Activated CD8-positive, alpha-beta T cell treated with anti-CD3 and anti-CD28 coated beads for 36 hours (primary cell): ENCODE results near the gene SRBD1. TPM values are rescaled to one million over a fixed set of nuclear protein-coding genes. Genes with fewer than 3 reads are reported as not detected.

Experiments used
- ATAC-seq: fragments of 200-7000 bp; cut with Tn5 transposase; one replicate; pipeline ENCODE4 v1.10.0; 2021; ENCODE audit warnings: mild to moderate bottlenecking, moderate library complexity
- CTCF ChIA-PET: fragments of 350-600 bp; sonication (Branson Sonifier 250); formaldehyde crosslinking; loops from one replicate; lab custom pipeline; 2021; ENCODE audit warnings: antibody characterized with exemption; lab: Charles Lee
- POLR2A ChIA-PET: fragments of 350-600 bp; sonication (Branson Sonifier 250); formaldehyde crosslinking; loops from one replicate; lab custom pipeline; 2021; ENCODE audit warnings: antibody characterized with exemption; lab: Charles Lee
- DNase-seq: peaks from one replicate; pipeline ENCODE4 v3.0.0-alpha.2; 2020
- H3K27ac Mint-ChIP-seq: one replicate; pipeline ENCODE4 v1.8.0; 2021; ENCODE audit warnings: mild to moderate bottlenecking, mixed read lengths
- H3K27me3 Mint-ChIP-seq: one replicate; pipeline ENCODE4 v1.8.0; 2021; ENCODE audit warnings: mixed read lengths
- H3K36me3 Mint-ChIP-seq: one replicate; pipeline ENCODE4 v1.8.0; 2021; ENCODE audit warnings: low read depth, mixed read lengths
- H3K4me1 Mint-ChIP-seq: one replicate; pipeline ENCODE4 v1.8.0; 2021; ENCODE audit warnings: low read depth, mixed read lengths
- H3K4me3 Mint-ChIP-seq: one replicate; pipeline ENCODE4 v1.8.0; 2021; ENCODE audit warnings: mild to moderate bottlenecking, moderate library complexity, mixed read lengths
- H3K9me3 Mint-ChIP-seq: one replicate; pipeline ENCODE4 v1.8.0; 2021; ENCODE audit warnings: mixed read lengths
- CTCF ChIP-seq: fragments of 200-600 bp; IDR thresholded peaks from one replicate; pipeline ENCODE4 v1.8.0; 2022; ENCODE audit warnings: antibody characterized with exemption, mild to moderate bottlenecking
- intact Hi-C: fragments of 100-400 bp; cut with micrococcal nuclease; formaldehyde crosslinking; loops from one replicate; pipeline ENCODE4 v1.10.0; 2022
- total RNA-seq, 2 experiments: library from RNA; stranded (reverse); gene quantifications; one replicate each; pipeline ENCODE4 v1.2.3, GENCODE V29; 2021

The SRBD1 gene
- total RNA-seq, 2 experiments from 2014 or later = 14.8 to 21.7 TPM

- no peak for ATAC-seq
- CTCF ChIA-PET = interaction anchor here (1.6 kb wide), 1 partner anchor 16 kb away, joined by 4 read pairs; no protein-coding TSS in a partner anchor
- Mint-ChIP-seq H3K9me3 (no peaks in the 10 kb centered on the region), H3K4me1 (peaks cover 31% of the 10 kb centered on the region), H3K27ac (no peak overlapping the region), H3K27me3 (no peaks in the 10 kb centered on the region), H3K4me3 (no peak overlapping the region), H3K36me3 (peaks cover 40% of the 10 kb centered on the region)
- no peak for DNase-seq
- intact Hi-C loops = no loop called here
- POLR2A ChIA-PET = interaction anchor here (0.8 kb wide), 1 partner anchor 12 kb away, joined by 3 read pairs; no protein-coding TSS in a partner anchor
- no peak for TF ChIP-seq CTCF
These were observed 20.0 kb downstream of the SRBD1 start for GRCh38 chr2:45591073-45591472.

GRCh38 chr2:45588158-45588829 is 22.8 kb downstream of the SRBD1 start:
- H3K9me3 Mint-ChIP-seq = no peaks in the 10 kb centered on the region
- ChIA-PET POLR2A (interaction anchor here (0.9 kb wide), 1 partner anchor 20 kb away, joined by 3 read pairs; no protein-coding TSS in a partner anchor), CTCF (interaction anchor here (0.7 to 1.3 kb wide), 3 partner anchors 9 to 11 kb away, joined by 3 to 7 read pairs (median 3); no protein-coding TSS in a partner anchor)
- peak; percentile 25 for ATAC-seq
- H3K27ac Mint-ChIP-seq = peak overlapping the region; percentile 1
- H3K36me3 Mint-ChIP-seq = peaks cover 24% of the 10 kb centered on the region
- H3K4me1 Mint-ChIP-seq = peaks cover 27% of the 10 kb centered on the region
- TF ChIP-seq CTCF = no peak
- no peak for DNase-seq
- no peaks in the 10 kb centered on the region for H3K27me3 Mint-ChIP-seq
- no peak overlapping the region for H3K4me3 Mint-ChIP-seq
- intact Hi-C loops = no loop called here

- no peak overlapping the region for H3K27ac Mint-ChIP-seq
- TF ChIP-seq CTCF = no peak
- peaks cover 27% of the 10 kb centered on the region for H3K4me1 Mint-ChIP-seq
- intact Hi-C loops = no loop called here
- no peak for ATAC-seq
- H3K36me3 Mint-ChIP-seq = peaks cover 11% of the 10 kb centered on the region
- ChIA-PET POLR2A (no interaction called here), CTCF (interaction anchor here (1.1 to 2.1 kb wide), 5 partner anchors 8 to 605 kb away, joined by 3 to 9 read pairs (median 7); no protein-coding TSS in a partner anchor)
- DNase-seq = no peak
- H3K9me3 Mint-ChIP-seq = no peaks in the 10 kb centered on the region
- H3K4me3 Mint-ChIP-seq = no peak overlapping the region
- no peaks in the 10 kb centered on the region for H3K27me3 Mint-ChIP-seq
These were observed 24.5 kb downstream of the SRBD1 start for GRCh38 chr2:45586600-45586999.

- POLR2A ChIA-PET = no interaction called here
- peak; percentile 14 for DNase-seq
These were observed 25.7 kb downstream of the SRBD1 start for GRCh38 chr2:45585267-45585861.

More at GRCh38 chr2:45585267-45585861, 25.7 kb downstream of the SRBD1 start:
- CTCF ChIA-PET = interaction anchor here (0.7 to 2.1 kb wide), 5 partner anchors 9 to 604 kb away, joined by 3 to 9 read pairs (median 4); no protein-coding TSS in a partner anchor
- H3K4me3 Mint-ChIP-seq = no peak overlapping the region
- peaks cover 7% of the 10 kb centered on the region for H3K36me3 Mint-ChIP-seq
- no peaks in the 10 kb centered on the region for H3K27me3 Mint-ChIP-seq
- H3K9me3 Mint-ChIP-seq = no peaks in the 10 kb centered on the region
- no peak overlapping the region for H3K27ac Mint-ChIP-seq
- H3K4me1 Mint-ChIP-seq = peaks cover 23% of the 10 kb centered on the region
- TF ChIP-seq CTCF = peak; percentile 47
- intact Hi-C loops = no loop called here
- ATAC-seq = peak; percentile 61
